ENCODE data around the gene CTAG1A. TPM values are rescaled to one million over a fixed set of nuclear protein-coding genes. Genes with fewer than 3 reads are reported as not detected.
"Not testable (repeated sequence)": the region's sequence is repeated elsewhere in the genome, so short reads cannot be mapped to it uniquely, and the experiment has no call there.

The CTAG1A gene
- not detected for polyA plus RNA-seq (2013, experiment 1 of 2; ENCODE audit: insufficient read length)
- not detected for polyA plus RNA-seq (2013, experiment 2 of 2; ENCODE audit: insufficient read length)

DNA sequence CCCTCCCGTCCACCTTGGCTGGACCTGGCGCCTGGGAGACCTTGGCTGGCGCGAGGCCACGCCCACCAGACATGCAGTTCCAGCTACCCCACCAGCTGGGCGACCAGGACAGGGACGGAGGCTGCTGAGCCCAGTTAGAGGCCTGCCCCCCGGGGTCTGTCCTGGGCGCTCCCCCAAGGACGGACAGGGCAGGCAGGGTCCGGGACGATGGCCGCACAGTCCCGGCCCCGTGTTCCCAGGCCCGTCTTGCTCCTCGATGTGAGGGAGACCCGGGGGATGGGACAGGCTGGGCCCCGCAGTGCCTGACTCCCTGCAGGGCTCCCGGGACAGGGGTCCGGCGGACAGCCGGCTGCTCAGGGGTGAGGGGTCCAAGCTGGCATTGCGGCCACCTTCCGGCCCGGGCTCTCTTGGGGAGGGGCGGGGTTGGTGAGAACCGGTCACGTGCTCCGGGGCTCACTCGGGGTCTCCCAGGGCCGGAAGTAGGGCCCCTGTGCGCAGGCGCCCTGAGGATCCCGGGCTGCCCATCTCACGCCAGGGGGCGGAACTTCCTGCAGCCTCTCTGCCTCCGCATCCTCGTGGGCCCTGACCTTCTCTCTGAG, at the start of gene CTAG1A:
Gene CTAG1A (plus strand): TSS at position 549 of the 599 bp plus-strand sequence. CDS start 74 bp downstream, outside the sequence.
- DNase-seq: not testable (repeated sequence)

DNA sequence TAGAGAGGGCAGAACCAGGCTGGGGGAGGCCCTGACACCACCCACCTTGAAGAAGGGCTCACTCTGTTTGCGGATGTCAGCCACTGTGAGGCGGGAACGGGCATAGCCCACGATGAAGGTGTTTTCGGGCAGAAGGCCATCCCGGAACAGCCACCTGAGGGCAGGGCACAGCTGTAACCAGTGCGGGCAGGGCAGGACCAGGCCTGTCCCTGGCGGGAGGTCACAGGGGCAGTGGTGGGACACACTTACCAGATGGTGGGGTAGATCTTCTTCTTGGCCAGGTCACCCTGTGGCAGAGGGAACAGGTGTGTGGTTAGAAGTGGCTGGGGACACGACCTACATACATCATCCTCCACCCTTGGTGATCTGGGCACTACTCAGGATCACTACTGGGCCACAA, 49.0 kb upstream of the CTAG1A start:
- DNase-seq: no peak

DNA sequence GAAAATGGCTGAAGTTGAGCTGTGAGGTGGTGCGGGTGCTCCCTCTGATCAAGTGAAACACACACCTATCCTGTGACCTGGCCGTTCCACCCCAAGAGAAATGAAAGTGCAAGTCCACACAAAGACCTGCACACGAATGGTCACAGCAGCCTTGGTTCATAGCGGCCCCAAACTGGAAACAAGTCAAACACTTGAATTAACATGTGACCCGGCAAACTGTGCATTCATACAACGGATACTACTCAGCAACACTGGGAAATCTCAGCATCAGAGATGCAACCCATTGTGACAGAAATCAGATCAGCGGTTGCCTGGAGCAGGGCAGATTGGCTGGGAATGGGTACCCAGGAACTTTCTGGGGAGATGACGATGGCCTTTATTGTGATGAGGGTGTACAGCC, 45.9 kb upstream of the CTAG1A start:
- DNase-seq: no peak

DNA sequence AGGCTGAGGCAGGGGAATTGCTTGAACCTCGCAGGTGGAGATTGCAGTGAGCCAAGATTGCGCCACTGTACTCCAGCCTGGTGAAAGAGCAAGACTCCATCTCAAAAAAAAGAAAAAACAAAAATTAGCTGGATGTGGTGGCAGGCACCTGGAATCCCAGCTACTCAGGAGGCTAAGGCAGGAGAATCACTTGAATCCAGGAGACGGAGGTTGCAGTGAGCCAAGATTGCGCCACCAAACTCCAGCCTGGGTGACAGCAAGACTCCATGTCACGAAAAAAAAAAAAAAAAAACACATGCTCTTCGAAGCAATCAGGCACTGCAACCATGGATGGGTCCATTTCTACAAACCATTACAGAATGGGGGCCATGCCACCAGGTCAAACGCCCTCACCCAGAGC, 44.6 kb upstream of the CTAG1A start:
- DNase-seq: not testable (repeated sequence)

DNA sequence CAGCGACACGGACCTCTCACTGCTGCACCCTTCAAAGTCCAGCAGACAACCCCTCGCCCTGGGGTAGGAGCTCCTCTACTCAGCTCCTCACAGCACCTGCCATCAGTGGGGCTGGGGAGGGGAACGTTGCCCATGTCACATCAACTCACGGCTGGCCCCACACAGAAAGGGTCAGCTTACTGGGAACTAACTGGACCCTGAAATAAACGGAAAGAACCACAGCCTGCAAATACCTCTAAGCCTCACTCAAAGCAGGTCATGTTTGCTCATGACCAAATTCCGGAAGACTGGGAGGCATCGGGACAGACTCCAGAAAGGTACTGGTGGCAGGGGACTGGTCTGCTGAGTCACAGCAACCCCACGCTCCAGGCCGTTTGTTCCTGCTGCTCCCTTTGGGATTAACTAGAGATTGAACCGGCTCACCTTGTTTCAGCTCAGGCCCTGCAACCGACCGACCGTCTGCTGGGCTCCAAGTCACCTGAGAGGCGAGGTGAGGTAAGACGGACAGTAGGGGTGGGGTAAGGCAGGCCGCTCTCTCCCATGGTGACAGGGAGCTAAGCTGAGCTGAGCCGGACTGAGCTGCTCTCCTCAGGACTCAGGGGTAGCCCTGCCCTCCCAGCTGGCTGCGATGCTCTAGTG, 43.9 kb upstream of the CTAG1A start:
- no peak for DNase-seq

DNA sequence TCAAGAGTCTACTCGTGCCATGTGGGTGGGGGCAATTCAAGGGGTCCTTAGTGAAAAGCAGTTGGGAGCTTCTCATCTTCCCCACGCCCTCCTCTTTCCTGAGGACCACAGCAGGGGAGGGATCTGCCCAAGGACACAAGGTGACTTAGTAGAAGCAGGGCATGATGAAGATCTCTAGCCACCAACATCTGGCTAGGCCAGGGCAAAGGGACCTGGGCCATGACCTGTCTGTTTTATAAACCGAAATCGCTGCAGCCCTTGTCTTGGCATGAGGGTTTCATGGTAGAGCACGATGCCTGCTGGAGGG, 43.4 kb upstream of the CTAG1A start:
- no peak for DNase-seq

DNA sequence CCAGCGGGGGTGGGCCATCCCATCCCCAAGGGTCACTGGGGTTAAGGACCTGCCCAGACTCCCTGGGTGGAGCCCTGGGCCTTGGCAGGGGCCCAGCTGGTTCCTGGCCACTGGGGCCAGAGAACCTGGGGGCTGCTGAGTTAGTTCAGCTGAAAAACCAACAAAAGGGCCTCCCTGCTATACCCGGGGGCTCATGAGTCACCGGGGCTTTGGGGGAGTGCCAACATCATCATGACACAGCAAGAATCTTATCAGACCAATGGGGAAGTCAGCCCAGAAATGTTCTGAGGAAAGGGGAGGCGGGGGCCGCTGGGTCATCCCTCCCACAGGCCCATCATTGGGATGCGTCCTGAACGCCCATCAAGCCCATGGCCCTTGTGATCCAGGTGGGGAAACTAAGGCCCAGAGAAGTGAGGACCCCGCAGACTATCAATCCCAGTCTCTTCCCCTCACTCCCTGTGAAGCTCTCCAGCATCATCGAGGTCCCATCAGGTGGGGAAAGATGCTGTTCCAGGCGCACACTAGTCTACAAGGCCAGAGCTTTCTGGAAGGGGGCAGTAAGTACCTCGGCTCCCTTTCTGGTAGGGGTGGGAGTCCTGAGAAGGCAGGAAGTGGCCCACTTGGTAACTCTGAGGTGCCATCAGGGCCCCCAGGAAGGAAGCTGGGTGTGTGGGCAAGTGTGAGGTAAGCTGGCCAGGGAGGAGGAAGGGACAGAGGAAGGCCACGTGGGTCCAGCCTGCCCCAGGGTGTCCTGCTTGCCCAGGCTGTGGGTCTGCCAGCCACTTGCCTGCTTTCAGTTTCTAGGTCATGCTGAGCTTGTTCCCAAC, 42.8 kb upstream of the CTAG1A start:
- peak; percentile 96 for DNase-seq

DNA sequence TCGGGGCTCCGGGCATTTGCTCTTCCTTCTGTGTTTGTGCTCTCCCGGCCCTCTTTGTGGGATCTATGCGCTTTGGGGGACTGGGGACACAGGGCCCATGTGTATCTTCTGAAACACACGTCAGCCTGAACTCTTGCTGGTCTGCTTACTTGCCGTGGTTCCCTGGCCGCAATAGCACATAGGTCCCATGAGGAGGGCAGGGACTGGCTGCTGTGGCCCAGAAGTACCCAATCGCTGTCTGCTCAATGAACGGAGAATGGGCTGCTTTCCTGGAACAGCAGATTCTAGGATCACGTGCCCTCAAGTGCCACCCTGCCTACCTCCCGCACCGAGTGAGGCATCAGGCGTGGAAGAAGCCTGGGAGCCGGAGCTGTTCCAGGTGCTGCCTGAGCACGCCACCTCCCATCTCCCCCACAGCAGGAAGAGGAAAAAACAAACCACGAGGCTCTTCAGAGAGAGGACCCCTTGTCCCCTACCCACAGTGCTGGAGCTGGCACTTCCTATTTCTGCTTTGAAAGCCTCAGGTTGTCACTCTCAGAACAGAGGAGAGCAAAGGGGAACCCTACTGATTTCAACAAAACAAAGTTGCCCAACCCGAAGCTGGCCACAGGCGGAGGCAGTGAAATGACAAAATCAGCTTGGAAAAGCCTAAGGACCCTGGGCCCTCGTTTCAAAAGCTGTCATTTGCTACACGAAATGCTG, 42.1 kb upstream of the CTAG1A start:
- DNase-seq: no peak

DNA sequence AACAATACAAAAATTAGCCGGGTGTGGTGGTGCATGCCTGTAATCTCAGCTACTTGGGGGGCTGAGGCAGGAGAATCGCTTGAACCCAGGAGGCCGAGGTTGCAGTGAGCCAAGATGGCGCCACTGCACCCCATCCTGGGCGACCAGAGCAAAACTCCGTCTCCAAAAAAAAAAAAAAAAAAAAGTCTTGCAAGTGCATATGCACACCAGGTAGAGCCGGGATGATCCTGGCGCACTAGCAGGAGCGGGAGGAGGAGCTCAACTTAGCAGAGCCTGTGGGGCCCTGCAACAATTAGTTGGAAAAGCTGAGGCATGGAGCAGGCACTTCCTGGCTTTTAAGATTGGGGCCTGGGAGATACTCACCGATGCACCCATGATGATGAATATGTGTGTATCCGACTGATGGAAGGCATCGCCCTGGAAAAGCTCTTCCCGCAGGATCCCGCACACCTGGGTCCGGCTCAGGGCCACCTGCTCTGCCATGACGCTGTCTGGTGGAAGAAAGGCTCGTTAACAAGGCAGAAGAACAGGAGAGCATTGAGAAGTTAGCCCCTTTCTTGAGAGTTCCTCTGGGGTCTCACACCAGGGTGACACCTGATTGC, 39.2 kb upstream of the CTAG1A start:
- no peak for DNase-seq

DNA sequence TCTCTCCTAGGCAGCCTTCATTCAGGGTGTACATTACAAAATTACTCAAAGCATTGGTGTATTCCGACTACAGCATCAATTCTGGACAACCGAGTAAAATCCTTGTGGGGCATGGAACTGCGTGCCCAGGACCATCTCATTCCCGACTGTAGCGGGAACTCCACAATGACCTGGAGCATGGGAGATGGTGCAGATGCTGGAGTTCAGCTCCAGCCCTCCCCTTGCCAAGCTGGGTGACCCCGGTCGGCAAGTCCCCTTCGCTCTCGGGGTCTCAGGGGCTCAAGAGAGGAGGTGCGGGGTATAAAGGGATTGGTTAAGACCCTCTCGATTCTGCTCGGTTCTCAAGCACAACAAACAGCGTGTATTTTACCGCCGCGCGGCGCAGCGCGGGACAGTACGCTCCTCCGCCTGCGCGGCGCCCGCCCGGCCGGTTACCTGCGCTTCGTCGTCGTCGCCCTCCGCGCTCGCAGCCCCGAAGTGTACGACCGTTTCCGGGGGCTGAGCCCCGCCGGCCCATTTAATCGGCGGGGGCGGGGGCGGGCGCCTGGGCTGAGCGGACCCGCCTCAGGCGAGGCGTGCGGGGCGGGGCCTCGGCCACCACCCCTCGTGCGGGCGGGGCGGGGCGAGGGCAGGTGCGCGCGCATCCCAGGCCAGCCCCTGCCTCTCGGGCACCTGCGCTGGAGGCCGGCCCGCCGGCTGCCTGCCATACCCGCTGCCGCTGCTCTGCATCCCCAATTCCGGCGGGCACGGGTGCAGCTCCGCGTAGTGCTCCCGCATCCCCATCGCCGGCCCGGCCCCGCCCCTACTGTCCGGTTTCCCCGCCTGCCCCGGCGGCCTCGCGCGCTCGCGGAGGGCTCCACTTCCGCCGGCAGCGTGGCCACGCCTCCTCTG, 38.3 kb upstream of the CTAG1A start, which contains the start of gene G6PD:
Gene G6PD (minus strand): TSS at position 493 of the 891 bp plus-strand sequence. CDS start 691 bp downstream, outside the sequence.
- DNase-seq: peak; percentile 72

DNA sequence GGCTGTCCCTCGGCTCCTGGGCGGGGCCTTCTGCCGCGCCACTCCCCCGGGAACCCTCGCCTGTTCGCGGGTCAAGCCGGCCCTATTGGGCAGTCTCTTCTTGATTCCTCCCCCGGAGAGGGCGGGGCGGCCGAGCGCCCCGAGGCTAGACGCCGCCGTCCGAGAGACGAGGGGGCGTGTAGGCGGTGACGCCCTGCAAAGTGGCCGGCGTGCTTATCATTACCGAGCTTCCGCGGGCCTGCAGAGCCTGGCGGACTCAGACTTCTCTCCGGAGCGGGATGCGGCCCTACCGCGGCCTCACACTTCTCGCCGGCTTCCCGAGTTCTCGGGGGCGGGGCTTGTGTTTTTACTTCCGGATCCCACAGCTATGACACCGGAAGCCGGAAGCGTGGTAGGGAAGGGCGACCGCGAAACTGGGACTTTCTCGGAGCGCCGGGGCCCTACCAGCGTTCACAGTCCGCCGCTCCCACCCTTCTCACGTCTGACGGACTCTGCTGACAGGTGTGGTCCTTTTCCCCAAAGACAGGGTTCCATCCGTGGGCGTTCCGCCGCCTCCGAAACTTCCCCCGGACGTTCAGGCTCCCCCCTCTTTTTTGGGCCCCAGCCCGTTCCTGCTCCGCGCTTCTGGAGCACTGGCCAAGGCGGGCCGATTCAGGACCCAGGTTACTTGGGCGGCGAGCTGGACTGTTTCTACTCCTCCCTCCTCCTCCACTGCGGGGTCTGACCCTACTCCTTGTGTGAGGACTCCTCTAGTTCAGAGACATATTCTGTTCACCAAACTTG, 37.5 kb upstream of the CTAG1A start, which contains the start of gene IKBKG:
Gene IKBKG (plus strand): TSS at position 376 of the 783 bp plus-strand sequence. CDS start 4,383 bp downstream, outside the sequence.
- DNase-seq: peak; percentile 93

DNA sequence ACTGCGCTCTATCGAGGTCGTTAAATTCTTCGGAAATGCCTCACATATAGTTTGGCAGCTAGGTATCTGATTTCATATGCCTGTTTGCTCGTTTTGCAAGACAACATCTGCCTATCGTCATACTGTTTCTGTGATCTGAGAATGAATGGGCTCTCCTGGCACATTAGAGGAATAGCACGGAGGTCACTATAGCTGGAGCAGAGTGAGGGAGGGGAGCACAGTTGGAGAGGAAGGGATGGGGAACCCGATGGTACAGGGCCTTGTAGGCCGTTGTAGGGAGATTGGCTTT, 37.0 kb upstream of the CTAG1A start:
- DNase-seq: no peak

DNA sequence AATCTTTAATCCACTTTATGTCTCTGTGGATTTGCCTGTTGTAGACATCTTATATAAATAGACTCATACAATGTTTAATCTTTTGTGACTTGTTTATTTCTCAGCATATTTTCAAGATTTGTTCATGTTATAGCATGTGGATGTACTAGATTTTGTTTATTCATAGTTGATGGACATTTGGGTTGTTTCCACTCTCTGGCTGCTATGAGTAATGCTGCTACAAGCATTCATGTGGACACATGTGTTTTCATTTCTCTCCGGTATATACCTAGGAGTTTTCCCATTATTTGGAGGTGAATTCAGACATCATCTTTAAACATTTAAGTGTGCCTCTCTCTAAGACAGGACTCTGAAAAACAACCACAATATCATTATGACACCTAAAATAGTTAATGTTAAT, 35.2 kb upstream of the CTAG1A start:
- DNase-seq: no peak

DNA sequence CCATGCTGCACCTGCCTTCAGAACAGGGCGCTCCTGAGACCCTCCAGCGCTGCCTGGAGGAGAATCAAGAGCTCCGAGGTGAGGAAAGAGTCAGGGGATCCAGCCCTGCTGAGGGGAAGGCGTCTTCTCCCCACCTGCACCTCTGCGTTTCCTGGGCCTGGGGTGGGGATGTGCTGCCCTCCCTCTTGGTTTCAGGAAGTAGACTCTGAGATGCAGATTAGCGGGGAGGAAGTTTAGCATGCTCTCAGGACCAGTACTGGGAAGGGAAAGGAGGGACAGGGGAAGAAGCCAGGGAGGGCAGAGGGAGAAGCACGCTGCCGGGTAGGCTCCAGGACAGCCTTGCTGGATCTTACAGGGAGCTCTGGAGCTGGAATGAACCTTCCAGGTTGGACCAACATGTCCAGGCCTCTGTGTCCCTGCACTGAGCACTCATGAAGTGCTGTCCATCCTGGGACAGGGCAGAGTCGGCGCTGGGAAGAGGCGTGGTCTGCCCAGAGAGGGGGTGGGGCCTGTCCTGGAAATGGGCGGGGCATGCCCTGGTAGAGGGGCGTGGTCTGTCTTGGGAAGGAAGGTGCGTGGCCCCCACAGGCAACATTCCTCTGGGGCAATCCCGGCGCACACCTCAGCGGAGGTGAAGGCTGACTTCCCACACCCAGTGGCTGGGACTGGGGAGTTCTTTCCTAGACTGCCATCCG, 32.7 kb upstream of the CTAG1A start:
- DNase-seq: not testable (repeated sequence)

DNA sequence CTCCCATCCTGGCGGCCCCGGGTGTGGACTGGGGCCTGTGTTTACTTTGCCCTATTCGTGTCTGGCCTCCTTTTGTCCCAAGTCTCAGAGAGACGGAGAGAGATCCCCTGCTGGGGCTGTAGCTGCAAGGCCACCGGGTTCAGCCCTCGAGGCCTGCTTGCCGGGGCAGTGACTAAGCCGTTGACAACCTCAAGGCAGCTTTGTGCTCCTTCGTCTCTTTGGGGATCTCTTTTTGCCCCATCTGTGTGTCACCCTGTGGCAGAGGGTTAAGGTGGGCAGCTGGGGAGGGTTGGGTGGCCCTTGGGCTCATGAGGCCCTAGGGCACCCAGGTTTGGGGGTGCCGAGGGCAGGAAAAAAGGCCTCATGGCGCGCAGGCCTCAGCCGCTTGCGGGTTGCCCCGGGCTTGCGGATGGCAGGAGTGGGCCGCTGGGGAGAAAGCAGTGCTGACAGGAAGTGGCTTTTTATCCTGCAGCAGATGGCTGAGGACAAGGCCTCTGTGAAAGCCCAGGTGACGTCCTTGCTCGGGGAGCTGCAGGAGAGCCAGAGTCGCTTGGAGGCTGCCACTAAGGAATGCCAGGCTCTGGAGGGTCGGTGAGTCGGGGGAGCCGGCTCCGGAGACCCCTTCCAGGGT, 26.8 kb upstream of the CTAG1A start:
- DNase-seq: not testable (repeated sequence)

DNA sequence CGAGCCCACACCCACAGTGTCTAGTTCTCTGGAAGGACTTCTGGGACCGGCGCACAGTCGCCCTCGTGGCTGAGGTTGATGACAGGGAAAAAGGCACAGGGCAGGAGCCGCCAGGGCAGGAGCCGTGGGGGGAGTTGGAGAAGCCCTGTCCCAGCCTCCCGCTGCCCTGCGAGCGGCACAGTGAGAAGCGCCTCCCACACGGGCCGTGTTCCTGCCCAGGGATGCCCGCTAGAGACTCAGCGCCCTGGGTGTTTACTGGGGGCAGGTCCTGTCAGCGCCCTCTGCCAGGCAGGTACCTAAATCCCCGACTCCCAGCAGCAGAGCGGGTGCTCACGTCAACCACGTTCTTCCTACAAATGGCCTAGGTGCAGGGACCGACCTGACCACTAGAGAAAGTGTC, 26.0 kb upstream of the CTAG1A start:
- not testable (repeated sequence) for DNase-seq

DNA sequence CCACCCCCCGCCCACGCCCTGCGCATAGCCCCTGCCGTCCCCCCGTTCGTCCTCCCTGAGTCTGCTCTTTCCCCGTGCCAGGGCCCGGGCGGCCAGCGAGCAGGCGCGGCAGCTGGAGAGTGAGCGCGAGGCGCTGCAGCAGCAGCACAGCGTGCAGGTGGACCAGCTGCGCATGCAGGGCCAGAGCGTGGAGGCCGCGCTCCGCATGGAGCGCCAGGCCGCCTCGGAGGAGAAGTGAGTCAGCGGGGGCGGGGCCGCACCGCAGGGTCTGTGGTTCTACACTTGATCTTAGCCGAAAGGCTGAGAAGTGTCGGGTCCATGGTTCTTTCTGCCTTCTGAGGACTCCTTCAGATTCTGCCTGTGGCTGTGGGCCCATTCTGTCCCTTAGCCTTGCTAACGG, 24.6 kb upstream of the CTAG1A start:
- DNase-seq: not testable (repeated sequence)

DNA sequence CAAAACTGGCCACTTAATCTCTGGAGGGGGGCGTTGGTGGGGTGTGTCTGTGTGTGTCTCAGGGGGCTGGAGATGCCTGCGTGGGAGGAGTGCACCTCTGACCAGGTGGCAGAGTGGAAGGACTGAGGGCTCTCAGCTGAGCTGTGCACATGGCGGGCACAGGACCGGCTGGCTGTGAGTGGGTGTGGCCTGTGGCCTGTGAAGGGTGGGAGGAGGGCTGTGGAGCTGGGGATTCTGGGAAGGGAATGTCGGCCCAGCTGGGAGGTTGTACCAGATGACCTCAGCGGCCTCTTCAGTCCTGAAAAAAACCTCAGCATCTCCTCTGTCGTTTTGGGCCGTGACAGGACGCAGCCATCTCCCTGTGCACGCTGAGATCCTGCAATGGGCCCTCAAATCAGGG, 22.6 kb upstream of the CTAG1A start:
- DNase-seq: not testable (repeated sequence)

DNA sequence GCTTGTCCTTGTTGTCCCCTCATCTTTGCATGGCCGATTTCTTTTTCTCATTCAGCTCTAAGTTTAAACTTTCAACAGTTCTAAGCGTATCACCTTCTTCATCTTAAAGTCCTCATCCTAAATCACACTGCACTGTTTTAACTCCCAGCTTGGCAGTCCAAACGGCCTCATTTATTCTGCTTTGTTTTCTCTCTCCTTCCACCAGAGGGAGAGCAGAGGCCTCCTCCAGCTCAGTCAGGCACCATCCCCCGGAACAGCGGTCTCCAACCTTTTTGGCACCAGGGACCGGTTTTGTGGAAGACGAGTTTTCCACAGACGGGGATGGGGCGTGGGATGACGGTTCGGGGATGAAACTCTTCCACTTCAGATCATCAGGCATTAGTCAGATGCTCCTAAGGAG, 14.6 kb upstream of the CTAG1A start:
- DNase-seq: not testable (repeated sequence)

Measured in fibroblast of skin of scalp (primary cell).